ENCODE data around the gene ARL5A.
"Not testable (repeated sequence)": the region's sequence is repeated elsewhere in the genome, so short reads cannot be mapped to it uniquely, and the experiment has no call there.

The ARL5A gene

GRCh38 chr2:151837926-151838325 is 9.7 kb upstream of the ARL5A start:
- DNase-seq, result no peak

- no peak for DNase-seq
These were observed 5.8 kb upstream of the ARL5A start for GRCh38 chr2:151833984-151834383.

GRCh38 chr2:151830961-151831360 is 2.7 kb upstream of the ARL5A start:
- DNase-seq, result no peak

- DNase-seq, result no peak
These were observed 686 bp upstream of the ARL5A start for GRCh38 chr2:151828890-151829324.

GRCh38 chr2:151827564-151828142 is 568 bp downstream of the ARL5A start:
- peak in 1 of 2 experiments; percentile 29 for DNase-seq

- DNase-seq, result no peak
These were observed 1.5 kb downstream of the ARL5A start for GRCh38 chr2:151826737-151827157.

GRCh38 chr2:151824886-151825285 is 3.3 kb downstream of the ARL5A start:
- DNase-seq, result no peak

- DNase-seq, result no peak
These were observed 4.6 kb downstream of the ARL5A start for GRCh38 chr2:151823651-151824050.

GRCh38 chr2:151819920-151820319 is 8.3 kb downstream of the ARL5A start:
- DNase-seq, result no peak

GRCh38 chr2:151817929-151818328 is 10.3 kb downstream of the ARL5A start:
- no peak for DNase-seq

- no peak for DNase-seq
These were observed 11.4 kb downstream of the ARL5A start for GRCh38 chr2:151816843-151817242.

GRCh38 chr2:151815821-151816489 is 12.3 kb downstream of the ARL5A start:
- DNase-seq, result no peak

GRCh38 chr2:151810489-151810888 is 17.7 kb downstream of the ARL5A start:
- DNase-seq, result no peak

- DNase-seq, result no peak
These were observed 19.2 kb downstream of the ARL5A start for GRCh38 chr2:151809073-151809383.

- no peak for DNase-seq
These were observed 19.8 kb downstream of the ARL5A start for GRCh38 chr2:151808258-151809072.

GRCh38 chr2:151805961-151806360 is 22.3 kb downstream of the ARL5A start:
- DNase-seq, result no peak

GRCh38 chr2:151805343-151805742 is 22.9 kb downstream of the ARL5A start:
- no peak for DNase-seq

GRCh38 chr2:151803811-151804210 is 24.4 kb downstream of the ARL5A start:
- no peak for DNase-seq

- no peak for DNase-seq
These were observed 25.9 kb downstream of the ARL5A start for GRCh38 chr2:151802315-151802714.

GRCh38 chr2:151799886-151800292 is 28.3 kb downstream of the ARL5A start:
- DNase-seq, result no peak

GRCh38 chr2:151796774-151797173 is 31.4 kb downstream of the ARL5A start:
- DNase-seq, result no peak

GRCh38 chr2:151795646-151796240 is 32.5 kb downstream of the ARL5A start:
- peak in 1 of 2 experiments; percentile 4 for DNase-seq

GRCh38 chr2:151794422-151794821 is 33.8 kb downstream of the ARL5A start:
- DNase-seq, result not testable (repeated sequence)

- DNase-seq, result no peak
These were observed 35.1 kb downstream of the ARL5A start for GRCh38 chr2:151793123-151793522.
